Measurements from ENCODE around the gene AOC1.

AOC1 gene

DNA sequence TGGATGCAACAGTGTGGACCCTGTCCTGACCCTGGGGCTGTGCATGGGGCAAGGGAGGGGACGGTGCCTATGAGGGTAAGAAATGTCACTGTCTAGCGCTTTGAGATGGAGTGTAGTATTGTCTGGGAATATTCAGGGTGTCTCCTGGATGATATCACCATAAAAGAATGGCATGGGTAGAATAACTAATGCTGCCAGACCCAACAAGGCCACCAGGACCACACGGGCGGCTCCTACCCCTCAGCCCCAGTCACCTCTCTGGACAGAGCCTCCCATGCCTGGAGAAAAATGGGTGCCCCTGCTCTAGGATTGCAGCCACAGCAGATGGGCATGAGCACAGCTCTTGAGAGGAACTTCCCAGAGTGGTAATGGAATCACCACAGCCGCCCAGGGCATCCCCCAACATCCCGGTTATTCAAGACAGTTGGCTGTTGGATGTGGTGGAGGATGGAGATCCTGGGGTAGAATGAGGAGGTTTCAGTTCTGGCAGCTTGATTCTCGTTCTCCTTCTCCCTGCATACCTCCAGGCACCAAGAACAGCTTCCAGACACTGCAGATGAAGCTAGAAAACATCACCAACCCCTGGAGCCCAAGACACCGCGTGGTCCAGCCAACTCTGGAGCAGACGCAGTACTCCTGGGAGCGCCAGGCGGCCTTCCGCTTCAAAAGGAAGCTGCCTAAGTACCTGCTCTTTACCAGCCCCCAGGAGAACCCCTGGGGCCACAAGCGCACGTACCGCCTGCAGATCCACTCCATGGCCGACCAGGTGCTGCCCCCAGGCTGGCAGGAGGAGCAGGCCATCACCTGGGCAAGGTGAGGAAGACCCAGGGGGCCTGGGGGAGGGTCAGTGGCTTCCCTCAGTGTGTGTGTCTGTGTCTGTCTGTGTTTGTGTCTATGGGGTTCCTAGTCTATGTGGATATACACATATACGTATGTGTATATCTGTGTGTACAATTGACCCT is 6.2 kb downstream of the AOC1 start:
- TF ChIP-seq FOXP2 (optimal IDR thresholded peaks at IDR 0.05; ENCODE audit: borderline replicate concordance, extremely low read depth, extremely low read length, insufficient read depth) (no peak), TAF1 (IDR thresholded peaks at IDR 0.05; ENCODE audit: borderline replicate concordance, insufficient read depth, low read length) (no peak), SIN3A (IDR thresholded peaks at IDR 0.05; ENCODE audit: borderline replicate concordance, insufficient read depth, low read length) (no peak), POLR2AphosphoS5 (IDR thresholded peaks at IDR 0.05; ENCODE audit: low read depth, low read length) (no peak)
- TF ChIP-seq, protein P1, sequence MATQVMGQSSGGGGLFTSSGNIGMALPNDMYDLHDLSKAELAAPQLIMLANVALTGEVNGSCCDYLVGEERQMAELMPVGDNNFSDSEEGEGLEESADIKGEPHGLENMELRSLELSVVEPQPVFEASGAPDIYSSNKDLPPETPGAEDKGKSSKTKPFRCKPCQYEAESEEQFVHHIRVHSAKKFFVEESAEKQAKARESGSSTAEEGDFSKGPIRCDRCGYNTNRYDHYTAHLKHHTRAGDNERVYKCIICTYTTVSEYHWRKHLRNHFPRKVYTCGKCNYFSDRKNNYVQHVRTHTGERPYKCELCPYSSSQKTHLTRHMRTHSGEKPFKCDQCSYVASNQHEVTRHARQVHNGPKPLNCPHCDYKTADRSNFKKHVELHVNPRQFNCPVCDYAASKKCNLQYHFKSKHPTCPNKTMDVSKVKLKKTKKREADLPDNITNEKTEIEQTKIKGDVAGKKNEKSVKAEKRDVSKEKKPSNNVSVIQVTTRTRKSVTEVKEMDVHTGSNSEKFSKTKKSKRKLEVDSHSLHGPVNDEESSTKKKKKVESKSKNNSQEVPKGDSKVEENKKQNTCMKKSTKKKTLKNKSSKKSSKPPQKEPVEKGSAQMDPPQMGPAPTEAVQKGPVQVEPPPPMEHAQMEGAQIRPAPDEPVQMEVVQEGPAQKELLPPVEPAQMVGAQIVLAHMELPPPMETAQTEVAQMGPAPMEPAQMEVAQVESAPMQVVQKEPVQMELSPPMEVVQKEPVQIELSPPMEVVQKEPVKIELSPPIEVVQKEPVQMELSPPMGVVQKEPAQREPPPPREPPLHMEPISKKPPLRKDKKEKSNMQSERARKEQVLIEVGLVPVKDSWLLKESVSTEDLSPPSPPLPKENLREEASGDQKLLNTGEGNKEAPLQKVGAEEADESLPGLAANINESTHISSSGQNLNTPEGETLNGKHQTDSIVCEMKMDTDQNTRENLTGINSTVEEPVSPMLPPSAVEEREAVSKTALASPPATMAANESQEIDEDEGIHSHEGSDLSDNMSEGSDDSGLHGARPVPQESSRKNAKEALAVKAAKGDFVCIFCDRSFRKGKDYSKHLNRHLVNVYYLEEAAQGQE (IDR thresholded peaks at IDR 0.05; ENCODE audit: insufficient read depth in 1 of 2, low read depth in 2 of 2, low read length in 2 of 2), result no peak

DNA sequence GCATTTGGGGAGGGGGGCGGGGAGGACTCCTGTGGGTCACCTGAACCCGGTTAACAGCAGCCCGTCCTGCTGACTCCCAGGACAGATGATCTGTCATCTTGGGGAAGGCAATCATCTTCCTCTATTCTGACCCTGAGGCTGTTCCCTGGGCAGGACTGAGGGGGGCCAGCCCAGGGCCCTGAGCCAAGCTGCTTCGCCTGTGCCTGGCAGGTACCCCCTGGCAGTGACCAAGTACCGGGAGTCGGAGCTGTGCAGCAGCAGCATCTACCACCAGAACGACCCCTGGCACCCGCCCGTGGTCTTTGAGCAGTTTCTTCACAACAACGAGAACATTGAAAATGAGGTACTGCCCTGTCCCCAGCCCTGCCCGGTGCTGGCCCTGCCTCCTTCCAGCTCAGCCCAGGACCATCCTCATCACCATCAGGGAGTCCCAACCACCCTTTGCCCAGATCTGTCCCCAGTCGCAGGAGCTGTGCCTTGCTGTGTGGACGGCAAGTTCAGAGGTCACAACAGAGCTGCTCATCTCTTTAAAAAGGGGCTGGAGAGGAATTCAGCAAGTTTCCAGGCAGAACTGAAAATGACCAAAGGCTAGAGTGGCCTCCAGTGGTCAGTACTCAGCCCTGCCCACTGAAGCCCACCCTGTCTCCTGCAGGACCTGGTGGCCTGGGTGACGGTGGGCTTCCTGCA is 8.1 kb downstream of the AOC1 start:
- no peak for TF ChIP-seq POLR2AphosphoS5 (IDR thresholded peaks at IDR 0.05; ENCODE audit: low read depth, low read length)
- TF ChIP-seq, protein P1 (IDR thresholded peaks at IDR 0.05; ENCODE audit: insufficient read depth in 1 of 2, low read depth in 2 of 2, low read length in 2 of 2), result no peak
- no peak for TF ChIP-seq TAF1 (IDR thresholded peaks at IDR 0.05; ENCODE audit: borderline replicate concordance, insufficient read depth, low read length)
- TF ChIP-seq SIN3A (IDR thresholded peaks at IDR 0.05; ENCODE audit: borderline replicate concordance, insufficient read depth, low read length), result no peak
- no peak for TF ChIP-seq FOXP2 (optimal IDR thresholded peaks at IDR 0.05; ENCODE audit: borderline replicate concordance, extremely low read depth, extremely low read length, insufficient read depth)

DNA sequence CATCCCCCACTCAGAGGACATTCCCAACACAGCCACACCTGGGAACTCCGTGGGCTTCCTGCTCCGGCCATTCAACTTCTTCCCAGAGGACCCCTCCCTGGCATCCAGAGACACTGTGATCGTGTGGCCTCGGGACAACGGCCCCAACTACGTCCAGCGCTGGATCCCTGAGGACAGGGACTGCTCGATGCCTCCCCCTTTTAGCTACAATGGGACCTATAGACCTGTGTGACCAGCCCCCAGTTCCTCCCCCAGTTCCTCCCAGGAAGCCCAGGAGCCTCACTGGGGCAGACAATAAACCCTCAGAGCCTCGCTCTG is 8.6 kb downstream of the AOC1 start:
- TF ChIP-seq, protein P1 (IDR thresholded peaks at IDR 0.05; ENCODE audit: insufficient read depth in 1 of 2, low read depth in 2 of 2, low read length in 2 of 2), result no peak
- no peak for TF ChIP-seq POLR2AphosphoS5 (IDR thresholded peaks at IDR 0.05; ENCODE audit: low read depth, low read length)
- TF ChIP-seq SIN3A (IDR thresholded peaks at IDR 0.05; ENCODE audit: borderline replicate concordance, insufficient read depth, low read length), result no peak
- no peak for TF ChIP-seq FOXP2 (optimal IDR thresholded peaks at IDR 0.05; ENCODE audit: borderline replicate concordance, extremely low read depth, extremely low read length, insufficient read depth)
- no peak for TF ChIP-seq TAF1 (IDR thresholded peaks at IDR 0.05; ENCODE audit: borderline replicate concordance, insufficient read depth, low read length)

DNA sequence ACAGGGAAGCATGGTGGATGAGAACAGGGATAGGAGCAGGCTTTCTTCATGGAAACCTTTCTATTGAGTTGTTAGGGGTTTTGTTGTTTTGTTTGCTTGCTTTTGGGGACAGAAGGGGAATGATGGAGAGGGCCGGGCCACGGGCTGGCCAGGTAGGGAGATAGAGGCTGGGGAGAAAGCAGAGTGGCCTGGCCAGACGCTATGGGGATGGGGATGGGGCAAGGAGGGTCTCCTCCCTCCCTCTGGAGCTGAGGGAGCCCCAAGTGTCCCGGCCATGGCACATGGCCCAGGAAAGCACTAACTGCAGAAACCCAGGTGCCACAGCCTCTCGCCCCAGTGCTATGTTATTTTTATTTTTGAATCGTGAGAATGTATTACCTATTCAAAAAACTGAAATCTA is 10.0 kb downstream of the AOC1 start:
- no peak for TF ChIP-seq FOXP2 (optimal IDR thresholded peaks at IDR 0.05; ENCODE audit: borderline replicate concordance, extremely low read depth, extremely low read length, insufficient read depth)
- TF ChIP-seq TAF1 (IDR thresholded peaks at IDR 0.05; ENCODE audit: borderline replicate concordance, insufficient read depth, low read length), result no peak

DNA sequence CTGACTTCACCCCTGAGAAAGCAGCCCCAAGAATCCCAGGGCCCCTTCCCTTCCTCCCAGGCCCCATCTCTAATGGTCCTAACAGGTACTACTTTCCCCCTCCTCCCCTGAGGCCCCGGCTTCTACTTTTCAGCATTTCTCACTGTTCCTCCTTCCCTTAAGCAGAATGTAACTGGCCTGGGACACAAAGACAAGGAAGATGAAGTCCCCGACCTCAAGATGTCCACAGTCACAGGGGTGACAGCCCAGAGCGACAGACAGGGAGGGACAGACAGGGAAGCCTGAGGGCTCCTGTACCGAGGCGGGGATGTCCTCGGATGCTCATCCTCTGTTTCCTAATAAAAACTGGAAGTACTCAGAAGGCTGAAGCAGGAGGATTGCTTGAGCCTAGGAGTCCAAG is 11.6 kb downstream of the AOC1 start:
- TF ChIP-seq FOXP2 (optimal IDR thresholded peaks at IDR 0.05; ENCODE audit: borderline replicate concordance, extremely low read depth, extremely low read length, insufficient read depth), result no peak
